Activated CD4-positive, alpha-beta T cell treated with anti-CD3 and anti-CD28 coated beads for 36 hours (primary cell): ENCODE results near the gene PBX3. TPM values are rescaled to one million over a fixed set of nuclear protein-coding genes. Genes with fewer than 3 reads are reported as not detected.

Source experiments
- ATAC-seq: fragments of 200-7000 bp; cut with Tn5 transposase; one replicate; pipeline ENCODE4 v1.10.0; 2021; ENCODE audit warnings: mild to moderate bottlenecking, moderate library complexity
- CTCF ChIA-PET: fragments of 350-600 bp; sonication (Branson Sonifier 250); formaldehyde crosslinking; loops from one replicate; lab custom pipeline; 2021; ENCODE audit warnings: antibody characterized with exemption; lab: Charles Lee
- POLR2A ChIA-PET: fragments of 350-600 bp; sonication (Branson Sonifier 250); formaldehyde crosslinking; loops from one replicate; lab custom pipeline; 2021; ENCODE audit warnings: antibody characterized with exemption, inconsistent platforms; lab: Charles Lee
- DNase-seq: peaks from one replicate; pipeline ENCODE4 v3.0.0-alpha.2; 2020
- H3K27ac Mint-ChIP-seq: one replicate; pipeline ENCODE4 v1.8.0; 2021; ENCODE audit warnings: mixed read lengths
- H3K27me3 Mint-ChIP-seq: one replicate; pipeline ENCODE4 v1.8.0; 2021; ENCODE audit warnings: mixed read lengths
- H3K36me3 Mint-ChIP-seq: one replicate; pipeline ENCODE4 v1.8.0; 2021; ENCODE audit warnings: low read depth, mixed read lengths
- H3K4me1 Mint-ChIP-seq: one replicate; pipeline ENCODE4 v1.8.0; 2021; ENCODE audit warnings: mixed read lengths
- H3K4me3 Mint-ChIP-seq: one replicate; pipeline ENCODE4 v1.8.0; 2021; ENCODE audit warnings: mild to moderate bottlenecking, moderate library complexity, mixed read lengths
- H3K9me3 Mint-ChIP-seq: one replicate; pipeline ENCODE4 v1.8.0; 2021; ENCODE audit warnings: low read depth, mixed read lengths
- intact Hi-C, 2 experiments: fragments of 100-400 bp; cut with DNase I in 1 of 2; cut with micrococcal nuclease in 1 of 2; formaldehyde crosslinking; loops; one replicate each; pipeline versions ENCODE4 v1.14.2 to v1.15.1; 2022 to 2024; cut with DNase I, micrococcal nuclease
- total RNA-seq, 2 experiments: library from RNA; stranded (reverse); gene quantifications; one replicate each; pipeline ENCODE4 v1.2.3, GENCODE V29; 2021

PBX3 gene
- total RNA-seq, 2 experiments from 2014 or later: 11.3 to 11.4 TPM

GRCh38 chr9:125949703-125950460 lies 202.7 kb downstream of the PBX3 start:
- H3K27ac Mint-ChIP-seq: no peak overlapping the region
- CTCF ChIA-PET: interaction anchor here (0.5 kb wide), 1 partner anchor 422 kb away, joined by 3 read pairs; no protein-coding TSS in a partner anchor
- peaks cover 6% of the 10 kb centered on the region for H3K36me3 Mint-ChIP-seq
- peaks cover 12% of the 10 kb centered on the region for H3K9me3 Mint-ChIP-seq
- POLR2A ChIA-PET: no interaction called here
- DNase-seq: no peak
- ATAC-seq: no peak
- H3K27me3 Mint-ChIP-seq: no peaks in the 10 kb centered on the region
- intact Hi-C loops: no loop called here
- no peak overlapping the region for H3K4me3 Mint-ChIP-seq
- no peaks in the 10 kb centered on the region for H3K4me1 Mint-ChIP-seq

GRCh38 chr9:125950880-125951471 lies 203.8 kb downstream of the PBX3 start:
- ChIA-PET CTCF (no interaction called here), POLR2A (no interaction called here)

GRCh38 chr9:125953314-125954019 lies 206.3 kb downstream of the PBX3 start:
- POLR2A ChIA-PET: no interaction called here
- H3K4me3 Mint-ChIP-seq: no peak overlapping the region
- ATAC-seq: no peak
- no peaks in the 10 kb centered on the region for H3K27me3 Mint-ChIP-seq
- no peak for DNase-seq
- H3K36me3 Mint-ChIP-seq: no peaks in the 10 kb centered on the region
- CTCF ChIA-PET: interaction anchor here (0.6 kb wide), 1 partner anchor 42 kb away, joined by 3 read pairs; no protein-coding TSS in a partner anchor
- no peak overlapping the region for H3K27ac Mint-ChIP-seq
- H3K4me1 Mint-ChIP-seq: no peaks in the 10 kb centered on the region
- intact Hi-C loops: no loop called here
- no peaks in the 10 kb centered on the region for H3K9me3 Mint-ChIP-seq

More at GRCh38 chr9:125950880-125951471, 203.8 kb downstream of the PBX3 start:
- Mint-ChIP-seq H3K9me3 (peaks cover 6% of the 10 kb centered on the region), H3K27ac (no peak overlapping the region), H3K27me3 (no peaks in the 10 kb centered on the region), H3K4me1 (no peaks in the 10 kb centered on the region), H3K4me3 (no peak overlapping the region), H3K36me3 (no peaks in the 10 kb centered on the region)
- ATAC-seq: no peak
- DNase-seq: no peak
- intact Hi-C loops: no loop called here

- Mint-ChIP-seq H3K4me1 (no peaks in the 10 kb centered on the region), H3K36me3 (no peaks in the 10 kb centered on the region), H3K4me3 (no peak overlapping the region), H3K9me3 (no peaks in the 10 kb centered on the region), H3K27ac (no peak overlapping the region), H3K27me3 (no peaks in the 10 kb centered on the region)
- ATAC-seq: no peak
- intact Hi-C loops: no loop called here
- no peak for DNase-seq
- ChIA-PET POLR2A (no interaction called here), CTCF (interaction anchor here (1.0 kb wide), 1 partner anchor 34 kb away, joined by 3 read pairs; no protein-coding TSS in a partner anchor)
Measured at GRCh38 chr9:125956102-125956501, 208.9 kb downstream of the PBX3 start.

- ATAC-seq (no peak), DNase-seq (no peak)
- H3K36me3 Mint-ChIP-seq: peaks cover 3% of the 10 kb centered on the region
- H3K4me1 Mint-ChIP-seq: no peaks in the 10 kb centered on the region
- ChIA-PET CTCF (no interaction called here), POLR2A (no interaction called here)
- intact Hi-C loops: no loop called here
- H3K27me3 Mint-ChIP-seq: no peaks in the 10 kb centered on the region
- H3K4me3 Mint-ChIP-seq: no peak overlapping the region
- no peak overlapping the region for H3K27ac Mint-ChIP-seq
- H3K9me3 Mint-ChIP-seq: no peaks in the 10 kb centered on the region
Measured at GRCh38 chr9:125959315-125959714, 212.1 kb downstream of the PBX3 start.

GRCh38 chr9:125959951-125960619 lies 212.9 kb downstream of the PBX3 start:
- no peaks in the 10 kb centered on the region for H3K27me3 Mint-ChIP-seq
- peaks cover 3% of the 10 kb centered on the region for H3K36me3 Mint-ChIP-seq
- DNase-seq (no peak), ATAC-seq (no peak)
- H3K9me3 Mint-ChIP-seq: no peaks in the 10 kb centered on the region
- POLR2A ChIA-PET: no interaction called here
- CTCF ChIA-PET: no interaction called here
- H3K27ac Mint-ChIP-seq: no peak overlapping the region
- intact Hi-C loops: no loop called here
- H3K4me1 Mint-ChIP-seq: no peaks in the 10 kb centered on the region
- no peak overlapping the region for H3K4me3 Mint-ChIP-seq

GRCh38 chr9:125960626-125961025 lies 213.5 kb downstream of the PBX3 start:
- intact Hi-C loops: no loop called here
- DNase-seq: no peak
- CTCF ChIA-PET: no interaction called here
- H3K9me3 Mint-ChIP-seq: no peaks in the 10 kb centered on the region
- ATAC-seq: no peak
- H3K27me3 Mint-ChIP-seq: no peaks in the 10 kb centered on the region
- POLR2A ChIA-PET: no interaction called here
- H3K27ac Mint-ChIP-seq: no peak overlapping the region
- no peak overlapping the region for H3K4me3 Mint-ChIP-seq
- H3K4me1 Mint-ChIP-seq: no peaks in the 10 kb centered on the region
- peaks cover 3% of the 10 kb centered on the region for H3K36me3 Mint-ChIP-seq

GRCh38 chr9:125961072-125961471 lies 213.9 kb downstream of the PBX3 start:
- intact Hi-C loops: no loop called here
- DNase-seq: no peak
- no peak overlapping the region for H3K27ac Mint-ChIP-seq

GRCh38 chr9:125963932-125964331 lies 216.8 kb downstream of the PBX3 start:
- Mint-ChIP-seq H3K27me3 (no peaks in the 10 kb centered on the region), H3K4me3 (no peak overlapping the region), H3K36me3 (peaks cover 3% of the 10 kb centered on the region), H3K27ac (no peak overlapping the region), H3K9me3 (no peaks in the 10 kb centered on the region), H3K4me1 (peaks cover 11% of the 10 kb centered on the region)
- DNase-seq: no peak
- intact Hi-C loops: no loop called here
- POLR2A ChIA-PET: interaction anchor here (0.6 kb wide), 1 partner anchor 513 kb away, joined by 4 read pairs; no protein-coding TSS in a partner anchor
- no peak for ATAC-seq
- CTCF ChIA-PET: no interaction called here

More at GRCh38 chr9:125961072-125961471, 213.9 kb downstream of the PBX3 start:
- no peak for ATAC-seq
- Mint-ChIP-seq H3K36me3 (peaks cover 3% of the 10 kb centered on the region), H3K4me3 (no peak overlapping the region), H3K27me3 (no peaks in the 10 kb centered on the region), H3K9me3 (no peaks in the 10 kb centered on the region), H3K4me1 (no peaks in the 10 kb centered on the region)
- POLR2A ChIA-PET: no interaction called here
- CTCF ChIA-PET: no interaction called here

- Mint-ChIP-seq H3K27ac (no peak overlapping the region), H3K9me3 (no peaks in the 10 kb centered on the region), H3K4me1 (peaks cover 11% of the 10 kb centered on the region), H3K4me3 (no peak overlapping the region), H3K27me3 (no peaks in the 10 kb centered on the region), H3K36me3 (peaks cover 3% of the 10 kb centered on the region)
- intact Hi-C loops: no loop called here
- CTCF ChIA-PET: interaction anchor here (0.6 to 0.7 kb wide), 2 partner anchors 434 to 591 kb away, joined by 3 read pairs; no protein-coding TSS in a partner anchor
- no peak for ATAC-seq
- no peak for DNase-seq
- POLR2A ChIA-PET: no interaction called here
Measured at GRCh38 chr9:125964702-125965225, 217.6 kb downstream of the PBX3 start.

- H3K9me3 Mint-ChIP-seq: no peaks in the 10 kb centered on the region
- DNase-seq (no peak), ATAC-seq (no peak)
- H3K27me3 Mint-ChIP-seq: no peaks in the 10 kb centered on the region
- peaks cover 3% of the 10 kb centered on the region for H3K36me3 Mint-ChIP-seq
- ChIA-PET CTCF (interaction anchor here (0.7 kb wide), 1 partner anchor 433 kb away, joined by 3 read pairs; no protein-coding TSS in a partner anchor), POLR2A (no interaction called here)
- peaks cover 11% of the 10 kb centered on the region for H3K4me1 Mint-ChIP-seq
- no peak overlapping the region for H3K27ac Mint-ChIP-seq
- H3K4me3 Mint-ChIP-seq: no peak overlapping the region
- intact Hi-C loops: no loop called here
Measured at GRCh38 chr9:125965477-125965876, 218.3 kb downstream of the PBX3 start.
